Mucosa of descending colon (tissue), 3 donors: ENCODE results near the gene CXCL16. TPM values are rescaled to one million over a fixed set of nuclear protein-coding genes. Genes with fewer than 3 reads are reported as not detected.

Experiments
- ATAC-seq: fragments of 200-7000 bp; cut with Tn5 transposase; one replicate; pipeline ENCODE4 v1.9.1; 2020; ENCODE audit warnings: mild to moderate bottlenecking, moderate library complexity
- DNase-seq, 3 donors: peaks; one replicate each; pipeline ENCODE4 v3.0.0-alpha.2; 2020
- H3K36me3 ChIP-seq: fragments of 200-600 bp; one replicate; pipeline ENCODE4 v1.8.0; 2021; ENCODE audit warnings: low read depth, mild to moderate bottlenecking
- H3K4me1 ChIP-seq: fragments of 200-600 bp; one replicate; pipeline ENCODE4 v1.8.0; 2021; ENCODE audit warnings: low read depth, mild to moderate bottlenecking
- H3K4me3 ChIP-seq: fragments of 200-600 bp; one replicate; pipeline ENCODE4 v1.8.0; 2021; ENCODE audit warnings: mild to moderate bottlenecking
- H3K9me3 ChIP-seq: fragments of 200-600 bp; one replicate; pipeline ENCODE4 v1.8.0; 2021; ENCODE audit warnings: mild to moderate bottlenecking
- CTCF ChIP-seq: fragments of 200-600 bp; IDR thresholded peaks from one replicate; pipeline ENCODE4 v1.8.0; 2022; ENCODE audit warnings: antibody characterized with exemption, mild to moderate bottlenecking
- intact Hi-C, 2 donors: fragments of 100-400 bp; cut with DNase I in 1 of 2; cut with micrococcal nuclease in 1 of 2; formaldehyde crosslinking; loops; one replicate each; pipeline versions ENCODE4 v1.11.0 to v1.11.1; 2022; cut with DNase I, micrococcal nuclease
- total RNA-seq, 3 donors: library from RNA; stranded (reverse); fragmentation: NEBNext Ultra II Directional in 2 of 3; extraction: Animal tissue kit (Norgen Biotek cat#: 25700) in 2 of 3; gene quantifications; one replicate each; pipeline versions ENCODE4 v1.2.1 to v1.2.4, GENCODE V29; 2021 to 2023
- donor health status: DM: no; HTN: no; CAD: no; lungs with moderate emphysema.
- donor health status: DM: no; HTN: no; CAD: no.
- donor health status: DM: no; HTN: yes; CAD: no.

CXCL16 gene
- total RNA-seq, 3 donors from 2014 or later = 20.3 to 41.9 (median 30.2) TPM

- Histone ChIP-seq H3K4me3 (no peak overlapping the region), H3K36me3 (no peaks in the 10 kb centered on the region), H3K4me1 (no peaks in the 10 kb centered on the region), H3K9me3 (no peaks in the 10 kb centered on the region)
- no peak for ATAC-seq
- no peak for DNase-seq
- TF ChIP-seq CTCF = no peak
- intact Hi-C loops = no loop called here
Measured at GRCh38 chr17:4766201-4766600, 26.5 kb upstream of the CXCL16 start.

GRCh38 chr17:4764595-4764994 lies 24.9 kb upstream of the CXCL16 start:
- Histone ChIP-seq H3K36me3 (no peaks in the 10 kb centered on the region), H3K4me3 (no peak overlapping the region), H3K4me1 (no peaks in the 10 kb centered on the region), H3K9me3 (no peaks in the 10 kb centered on the region)
- intact Hi-C loops = no loop called here
- ATAC-seq = peak; percentile 34
- DNase-seq = no peak
- TF ChIP-seq CTCF = no peak

GRCh38 chr17:4759776-4760236 lies 20.1 kb upstream of the CXCL16 start:
- intact Hi-C loops = no loop called here
- Histone ChIP-seq H3K4me3 (no peak overlapping the region), H3K36me3 (no peaks in the 10 kb centered on the region), H3K9me3 (no peaks in the 10 kb centered on the region), H3K4me1 (no peaks in the 10 kb centered on the region)
- no peak for TF ChIP-seq CTCF
- DNase-seq (no peak), ATAC-seq (peak; percentile 95)

- no peak for TF ChIP-seq CTCF
- no peaks in the 10 kb centered on the region for H3K9me3 ChIP-seq
- intact Hi-C loops = no loop called here
- no peak overlapping the region for H3K4me3 ChIP-seq
- no peaks in the 10 kb centered on the region for H3K36me3 ChIP-seq
- no peak for ATAC-seq
- H3K4me1 ChIP-seq = no peaks in the 10 kb centered on the region
- DNase-seq = no peak
Measured at GRCh38 chr17:4753392-4753791, 13.7 kb upstream of the CXCL16 start.

- no peaks in the 10 kb centered on the region for H3K4me1 ChIP-seq
- H3K4me3 ChIP-seq = no peak overlapping the region
- intact Hi-C loops = no loop called here
- no peaks in the 10 kb centered on the region for H3K36me3 ChIP-seq
- ATAC-seq (no peak), DNase-seq (no peak)
- no peaks in the 10 kb centered on the region for H3K9me3 ChIP-seq
- TF ChIP-seq CTCF = no peak
Measured at GRCh38 chr17:4751932-4752331, 12.2 kb upstream of the CXCL16 start.

GRCh38 chr17:4750606-4751005 lies 10.9 kb upstream of the CXCL16 start:
- Histone ChIP-seq H3K9me3 (no peaks in the 10 kb centered on the region), H3K4me1 (no peaks in the 10 kb centered on the region), H3K36me3 (no peaks in the 10 kb centered on the region), H3K4me3 (no peak overlapping the region)
- no peak for DNase-seq
- intact Hi-C loops = no loop called here
- TF ChIP-seq CTCF = no peak
- no peak for ATAC-seq
